ENCODE results near the gene CCDC182.

DNA sequence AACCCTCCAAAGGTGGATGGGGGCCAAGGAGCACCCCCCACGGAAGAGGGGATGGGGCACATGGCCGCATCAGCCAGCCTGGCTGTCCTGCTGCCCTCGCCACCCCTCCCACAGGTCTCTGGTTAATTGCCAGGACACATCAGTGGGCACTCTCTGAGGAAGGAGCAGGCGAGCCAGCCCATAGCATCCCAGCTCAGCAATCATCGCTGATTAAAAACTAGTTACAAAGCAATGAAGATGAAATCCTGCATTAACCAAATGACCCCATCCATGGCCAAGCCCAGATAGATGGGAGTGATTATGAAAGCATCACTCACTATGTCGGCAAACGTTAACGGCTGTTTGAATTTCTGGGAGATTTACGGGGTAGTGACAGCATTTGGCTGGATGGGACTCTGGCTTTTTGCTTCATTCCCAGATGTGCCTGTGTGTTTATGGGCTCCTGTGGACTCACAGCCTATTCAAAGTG, 45.3 kb downstream of the CCDC182 start:
- TF ChIP-seq, protein P1, sequence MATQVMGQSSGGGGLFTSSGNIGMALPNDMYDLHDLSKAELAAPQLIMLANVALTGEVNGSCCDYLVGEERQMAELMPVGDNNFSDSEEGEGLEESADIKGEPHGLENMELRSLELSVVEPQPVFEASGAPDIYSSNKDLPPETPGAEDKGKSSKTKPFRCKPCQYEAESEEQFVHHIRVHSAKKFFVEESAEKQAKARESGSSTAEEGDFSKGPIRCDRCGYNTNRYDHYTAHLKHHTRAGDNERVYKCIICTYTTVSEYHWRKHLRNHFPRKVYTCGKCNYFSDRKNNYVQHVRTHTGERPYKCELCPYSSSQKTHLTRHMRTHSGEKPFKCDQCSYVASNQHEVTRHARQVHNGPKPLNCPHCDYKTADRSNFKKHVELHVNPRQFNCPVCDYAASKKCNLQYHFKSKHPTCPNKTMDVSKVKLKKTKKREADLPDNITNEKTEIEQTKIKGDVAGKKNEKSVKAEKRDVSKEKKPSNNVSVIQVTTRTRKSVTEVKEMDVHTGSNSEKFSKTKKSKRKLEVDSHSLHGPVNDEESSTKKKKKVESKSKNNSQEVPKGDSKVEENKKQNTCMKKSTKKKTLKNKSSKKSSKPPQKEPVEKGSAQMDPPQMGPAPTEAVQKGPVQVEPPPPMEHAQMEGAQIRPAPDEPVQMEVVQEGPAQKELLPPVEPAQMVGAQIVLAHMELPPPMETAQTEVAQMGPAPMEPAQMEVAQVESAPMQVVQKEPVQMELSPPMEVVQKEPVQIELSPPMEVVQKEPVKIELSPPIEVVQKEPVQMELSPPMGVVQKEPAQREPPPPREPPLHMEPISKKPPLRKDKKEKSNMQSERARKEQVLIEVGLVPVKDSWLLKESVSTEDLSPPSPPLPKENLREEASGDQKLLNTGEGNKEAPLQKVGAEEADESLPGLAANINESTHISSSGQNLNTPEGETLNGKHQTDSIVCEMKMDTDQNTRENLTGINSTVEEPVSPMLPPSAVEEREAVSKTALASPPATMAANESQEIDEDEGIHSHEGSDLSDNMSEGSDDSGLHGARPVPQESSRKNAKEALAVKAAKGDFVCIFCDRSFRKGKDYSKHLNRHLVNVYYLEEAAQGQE (IDR thresholded peaks at IDR 0.05; ENCODE audit: unreplicated experiment) = no peak
- TF ChIP-seq, protein P2, sequence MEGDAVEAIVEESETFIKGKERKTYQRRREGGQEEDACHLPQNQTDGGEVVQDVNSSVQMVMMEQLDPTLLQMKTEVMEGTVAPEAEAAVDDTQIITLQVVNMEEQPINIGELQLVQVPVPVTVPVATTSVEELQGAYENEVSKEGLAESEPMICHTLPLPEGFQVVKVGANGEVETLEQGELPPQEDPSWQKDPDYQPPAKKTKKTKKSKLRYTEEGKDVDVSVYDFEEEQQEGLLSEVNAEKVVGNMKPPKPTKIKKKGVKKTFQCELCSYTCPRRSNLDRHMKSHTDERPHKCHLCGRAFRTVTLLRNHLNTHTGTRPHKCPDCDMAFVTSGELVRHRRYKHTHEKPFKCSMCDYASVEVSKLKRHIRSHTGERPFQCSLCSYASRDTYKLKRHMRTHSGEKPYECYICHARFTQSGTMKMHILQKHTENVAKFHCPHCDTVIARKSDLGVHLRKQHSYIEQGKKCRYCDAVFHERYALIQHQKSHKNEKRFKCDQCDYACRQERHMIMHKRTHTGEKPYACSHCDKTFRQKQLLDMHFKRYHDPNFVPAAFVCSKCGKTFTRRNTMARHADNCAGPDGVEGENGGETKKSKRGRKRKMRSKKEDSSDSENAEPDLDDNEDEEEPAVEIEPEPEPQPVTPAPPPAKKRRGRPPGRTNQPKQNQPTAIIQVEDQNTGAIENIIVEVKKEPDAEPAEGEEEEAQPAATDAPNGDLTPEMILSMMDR (conservative IDR thresholded peaks at IDR 0.05; ENCODE audit: low read depth in 2 of 2) = no peak
- no peak for TF ChIP-seq JUNB (IDR thresholded peaks at IDR 0.05; ENCODE audit: unreplicated experiment)
